ENCODE results near the gene XKR8.
A peak's percentile ranks its signal among the peaks of the same experiment; 100 is the strongest.

The XKR8 gene

GRCh38 chr1:27928216-27928954 is 31.4 kb upstream of the XKR8 start:
- H4K20me1 ChIP-seq (ENCODE audit: insufficient read depth, low read length) = no peaks in the 10 kb centered on the region
- peaks cover 9% of the 10 kb centered on the region for H3K4me1 ChIP-seq (ENCODE audit: low read length)
- no peak overlapping the region for H3K4me2 ChIP-seq (ENCODE audit: low read length)
- no peak overlapping the region for H3K9ac ChIP-seq (ENCODE audit: low read length)
- H2AFZ ChIP-seq (ENCODE audit: low read depth, low read length) = no peak overlapping the region
- H3K36me3 ChIP-seq (replicated peaks; ENCODE audit: low read depth, low read length) = no peaks in the 10 kb centered on the region
- TF ChIP-seq, protein P1, sequence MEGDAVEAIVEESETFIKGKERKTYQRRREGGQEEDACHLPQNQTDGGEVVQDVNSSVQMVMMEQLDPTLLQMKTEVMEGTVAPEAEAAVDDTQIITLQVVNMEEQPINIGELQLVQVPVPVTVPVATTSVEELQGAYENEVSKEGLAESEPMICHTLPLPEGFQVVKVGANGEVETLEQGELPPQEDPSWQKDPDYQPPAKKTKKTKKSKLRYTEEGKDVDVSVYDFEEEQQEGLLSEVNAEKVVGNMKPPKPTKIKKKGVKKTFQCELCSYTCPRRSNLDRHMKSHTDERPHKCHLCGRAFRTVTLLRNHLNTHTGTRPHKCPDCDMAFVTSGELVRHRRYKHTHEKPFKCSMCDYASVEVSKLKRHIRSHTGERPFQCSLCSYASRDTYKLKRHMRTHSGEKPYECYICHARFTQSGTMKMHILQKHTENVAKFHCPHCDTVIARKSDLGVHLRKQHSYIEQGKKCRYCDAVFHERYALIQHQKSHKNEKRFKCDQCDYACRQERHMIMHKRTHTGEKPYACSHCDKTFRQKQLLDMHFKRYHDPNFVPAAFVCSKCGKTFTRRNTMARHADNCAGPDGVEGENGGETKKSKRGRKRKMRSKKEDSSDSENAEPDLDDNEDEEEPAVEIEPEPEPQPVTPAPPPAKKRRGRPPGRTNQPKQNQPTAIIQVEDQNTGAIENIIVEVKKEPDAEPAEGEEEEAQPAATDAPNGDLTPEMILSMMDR (IDR thresholded peaks at IDR 0.05; ENCODE audit: low read depth, low read length) = peak; percentile 16; the same call in 1 of the 2 replicates
- TF ChIP-seq EZH2phosphoT487 (IDR thresholded peaks at IDR 0.05; ENCODE audit: low read depth) = no peak
- no peaks in the 10 kb centered on the region for H3K79me2 ChIP-seq (ENCODE audit: low read length)
- no peaks in the 10 kb centered on the region for H3K9me3 ChIP-seq (ENCODE audit: insufficient read depth, low read length)
- no peak overlapping the region for H3K4me3 ChIP-seq (ENCODE audit: low read length)
- H3K27me3 ChIP-seq (ENCODE audit: low read depth, low read length) = no peaks in the 10 kb centered on the region
- H3K27ac ChIP-seq (ENCODE audit: low read length) = no peak overlapping the region

DNA sequence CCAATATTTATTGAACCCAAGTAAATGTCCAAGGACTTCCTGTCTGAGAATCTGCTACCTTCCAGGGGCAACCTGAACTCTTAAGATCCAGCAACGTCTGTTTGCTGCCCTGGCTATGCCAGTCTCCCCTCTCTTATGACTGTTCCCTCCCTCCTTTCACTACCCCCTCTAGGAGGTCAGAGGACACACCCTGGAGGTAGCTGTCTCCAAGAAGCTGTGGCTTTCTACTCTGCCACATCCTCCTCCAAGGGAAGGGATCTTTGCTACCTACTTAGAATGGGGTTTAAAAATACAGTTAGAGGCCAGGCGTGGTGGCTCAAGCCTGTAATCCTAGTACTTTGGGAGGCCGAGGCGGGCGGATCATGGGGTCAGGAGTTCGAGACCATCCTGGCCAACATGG is 28.6 kb upstream of the XKR8 start:
- H3K79me2 ChIP-seq (ENCODE audit: low read length) = no peaks in the 10 kb centered on the region
- no peak overlapping the region for H3K4me2 ChIP-seq (ENCODE audit: low read length)
- H3K27ac ChIP-seq (ENCODE audit: low read length) = no peak overlapping the region
- no peaks in the 10 kb centered on the region for H3K36me3 ChIP-seq (replicated peaks; ENCODE audit: low read depth, low read length)
- no peaks in the 10 kb centered on the region for H3K27me3 ChIP-seq (ENCODE audit: low read depth, low read length)
- H3K4me1 ChIP-seq (ENCODE audit: low read length) = peaks cover 9% of the 10 kb centered on the region
- H3K4me3 ChIP-seq (ENCODE audit: low read length) = no peak overlapping the region
- TF ChIP-seq, protein P1 (IDR thresholded peaks at IDR 0.05; ENCODE audit: low read depth, low read length) = no peak
- TF ChIP-seq EZH2phosphoT487 (IDR thresholded peaks at IDR 0.05; ENCODE audit: low read depth) = no peak
- H2AFZ ChIP-seq (ENCODE audit: low read depth, low read length) = no peak overlapping the region
- no peak overlapping the region for H3K9ac ChIP-seq (ENCODE audit: low read length)
- no peaks in the 10 kb centered on the region for H3K9me3 ChIP-seq (ENCODE audit: insufficient read depth, low read length)
- H4K20me1 ChIP-seq (ENCODE audit: insufficient read depth, low read length) = no peaks in the 10 kb centered on the region

DNA sequence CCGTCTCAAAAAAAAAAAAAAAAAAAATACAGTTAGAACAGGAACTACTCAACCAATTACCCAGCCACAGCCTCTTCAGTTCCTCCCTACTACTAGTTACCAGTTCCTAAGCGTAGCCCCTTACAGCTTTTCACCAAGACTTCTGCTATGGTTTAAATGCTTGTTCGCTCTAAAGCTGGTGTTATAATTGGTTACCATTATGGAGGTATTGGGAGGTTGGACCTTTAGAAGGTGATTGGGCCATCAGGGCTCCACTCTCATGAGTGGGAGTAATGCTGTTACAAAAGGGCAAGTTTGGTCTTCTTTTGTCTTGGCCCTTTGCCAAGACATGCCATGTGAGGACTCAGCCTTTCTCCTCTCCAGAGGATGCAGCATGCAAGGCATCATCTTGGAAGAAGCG is 28.0 kb upstream of the XKR8 start:
- Histone ChIP-seq H4K20me1 (ENCODE audit: insufficient read depth, low read length) (no peaks in the 10 kb centered on the region), H3K4me2 (ENCODE audit: low read length) (0 out of 2 replicates have a peak overlapping the region, but pooled peaks have one; percentile 18), H2AFZ (ENCODE audit: low read depth, low read length) (no peak overlapping the region)

GRCh38 chr1:27934818-27935549 is 24.8 kb upstream of the XKR8 start, which contains the start of gene SMPDL3B:
Gene SMPDL3B (plus strand): TSS chr1:27935000. CDS start chr1:27935184, 184 bp downstream.
- TF ChIP-seq, protein P1 (IDR thresholded peaks at IDR 0.05; ENCODE audit: low read depth, low read length) = no peak
- TF ChIP-seq EZH2phosphoT487 (IDR thresholded peaks at IDR 0.05; ENCODE audit: low read depth) = no peak
- no peaks in the 10 kb centered on the region for H3K36me3 ChIP-seq (replicated peaks; ENCODE audit: low read depth, low read length)
- no peaks in the 10 kb centered on the region for H3K79me2 ChIP-seq (ENCODE audit: low read length)
- no peaks in the 10 kb centered on the region for H4K20me1 ChIP-seq (ENCODE audit: insufficient read depth, low read length)
- peak within 1 kb of the TSS; percentile 55 for H3K4me3 ChIP-seq (ENCODE audit: low read length)
- no peak within 1 kb of the TSS for H3K9ac ChIP-seq (ENCODE audit: low read length)
- peak within 1 kb of the TSS; percentile 15 for H2AFZ ChIP-seq (ENCODE audit: low read depth, low read length)
- no peaks in the 10 kb centered on the region for H3K27me3 ChIP-seq (ENCODE audit: low read depth, low read length)
- peaks cover 10% of the 10 kb centered on the region for H3K4me1 ChIP-seq (ENCODE audit: low read length)
- H3K4me2 ChIP-seq (ENCODE audit: low read length) = peak within 1 kb of the TSS; percentile 60
- H3K9me3 ChIP-seq (ENCODE audit: insufficient read depth, low read length) = no peaks in the 10 kb centered on the region
- no peak within 1 kb of the TSS for H3K27ac ChIP-seq (ENCODE audit: low read length)

More for the DNA sequence above, 28.0 kb upstream of the XKR8 start:
- Histone ChIP-seq H3K4me3 (ENCODE audit: low read length) (no peak overlapping the region), H3K9ac (ENCODE audit: low read length) (no peak overlapping the region), H3K9me3 (ENCODE audit: insufficient read depth, low read length) (no peaks in the 10 kb centered on the region), H3K4me1 (ENCODE audit: low read length) (peaks cover 9% of the 10 kb centered on the region), H3K27me3 (ENCODE audit: low read depth, low read length) (no peaks in the 10 kb centered on the region), H3K27ac (ENCODE audit: low read length) (no peak overlapping the region), H3K36me3 (replicated peaks; ENCODE audit: low read depth, low read length) (no peaks in the 10 kb centered on the region), H3K79me2 (ENCODE audit: low read length) (no peaks in the 10 kb centered on the region)
- no peak for TF ChIP-seq EZH2phosphoT487 (IDR thresholded peaks at IDR 0.05; ENCODE audit: low read depth)
- TF ChIP-seq, protein P1 (IDR thresholded peaks at IDR 0.05; ENCODE audit: low read depth, low read length) = no peak

Measured in OCI-LY3 (cell line).